Measurements from ENCODE around the gene E2F4.

Gene E2F4

GRCh38 chr16:67201411-67202345 is 9.7 kb downstream of the E2F4 start:
- Histone ChIP-seq H3K27me3 (ENCODE audit: control insufficient read depth in 2 of 2, insufficient read depth in 2 of 2, low read length in 2 of 2) (no peaks in the 10 kb centered on the region), H3K4me3 (ENCODE audit: low read length in 2 of 2) (no peak overlapping the region), H3K9me3 (ENCODE audit: control insufficient read depth in 2 of 2, low read length in 2 of 2) (no peaks in the 10 kb centered on the region), H3K9ac (ENCODE audit: low read depth in 1 of 2, low read length in 2 of 2) (no peak overlapping the region), H3K27ac (ENCODE audit: low read depth in 2 of 2, low read length in 2 of 2) (no peak overlapping the region), H3K4me1 (ENCODE audit: control insufficient read depth in 2 of 2, insufficient read depth in 2 of 2, low read length in 2 of 2) (peaks cover 13 to 17% of the 10 kb centered on the region in 2 donors), H3K36me3 (ENCODE audit: control insufficient read depth in 2 of 2, insufficient read depth in 2 of 2, low read length in 2 of 2) (peaks cover 42 to 43% of the 10 kb centered on the region in 2 donors)

GRCh38 chr16:67202426-67202825 is 10.5 kb downstream of the E2F4 start:
- peaks cover 35 to 36% of the 10 kb centered on the region in 2 donors for H3K36me3 ChIP-seq (ENCODE audit: control insufficient read depth in 2 of 2, insufficient read depth in 2 of 2, low read length in 2 of 2)

DNA sequence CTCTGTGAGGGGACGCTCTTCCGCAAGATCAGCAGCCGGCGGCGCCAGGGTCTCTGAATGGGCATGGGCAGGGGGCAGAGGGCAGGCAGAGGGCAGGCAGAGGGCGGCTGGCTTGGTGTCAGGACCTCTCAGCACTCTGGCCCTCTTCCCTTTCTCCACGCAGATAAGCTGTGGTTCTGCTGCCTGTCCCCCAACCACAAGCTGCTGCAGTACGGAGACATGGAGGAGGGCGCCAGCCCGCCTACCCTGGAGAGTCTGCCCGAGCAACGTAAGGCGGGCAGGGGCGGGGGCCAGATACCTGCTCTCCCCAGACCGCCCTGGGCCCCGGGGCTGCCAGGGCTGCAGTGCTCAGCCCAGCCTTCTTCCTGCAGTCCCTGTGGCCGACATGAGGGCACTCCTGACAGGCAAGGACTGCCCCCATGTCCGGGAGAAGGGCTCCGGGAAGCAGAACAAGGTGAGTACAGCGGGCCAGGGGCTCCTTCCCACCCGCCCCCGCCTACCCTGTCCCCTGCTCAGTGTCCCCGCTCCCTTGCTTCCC is 11.1 kb downstream of the E2F4 start:
- peaks cover 7 to 12% of the 10 kb centered on the region in 2 donors for H3K4me1 ChIP-seq (ENCODE audit: control insufficient read depth in 2 of 2, insufficient read depth in 2 of 2, low read length in 2 of 2)
- no peaks in the 10 kb centered on the region for H3K9me3 ChIP-seq (ENCODE audit: control insufficient read depth in 2 of 2, low read length in 2 of 2)
- H3K9ac ChIP-seq (ENCODE audit: low read depth in 1 of 2, low read length in 2 of 2), result no peak overlapping the region
- peaks cover 29 to 30% of the 10 kb centered on the region in 2 donors for H3K36me3 ChIP-seq (ENCODE audit: control insufficient read depth in 2 of 2, insufficient read depth in 2 of 2, low read length in 2 of 2)
- H3K27me3 ChIP-seq (ENCODE audit: control insufficient read depth in 2 of 2, insufficient read depth in 2 of 2, low read length in 2 of 2), result no peaks in the 10 kb centered on the region
- H3K4me3 ChIP-seq (ENCODE audit: low read length in 2 of 2), result no peak overlapping the region
- no peak overlapping the region for H3K27ac ChIP-seq (ENCODE audit: low read depth in 2 of 2, low read length in 2 of 2)

More at GRCh38 chr16:67202426-67202825, 10.5 kb downstream of the E2F4 start:
- no peaks in the 10 kb centered on the region for H3K27me3 ChIP-seq (ENCODE audit: control insufficient read depth in 2 of 2, insufficient read depth in 2 of 2, low read length in 2 of 2)
- H3K27ac ChIP-seq (ENCODE audit: low read depth in 2 of 2, low read length in 2 of 2), result no peak overlapping the region
- no peak overlapping the region for H3K9ac ChIP-seq (ENCODE audit: low read depth in 1 of 2, low read length in 2 of 2)
- peaks cover 13 to 17% of the 10 kb centered on the region in 2 donors for H3K4me1 ChIP-seq (ENCODE audit: control insufficient read depth in 2 of 2, insufficient read depth in 2 of 2, low read length in 2 of 2)
- H3K4me3 ChIP-seq (ENCODE audit: low read length in 2 of 2), result no peak overlapping the region
- H3K9me3 ChIP-seq (ENCODE audit: control insufficient read depth in 2 of 2, low read length in 2 of 2), result no peaks in the 10 kb centered on the region

GRCh38 chr16:67204076-67204475 is 12.1 kb downstream of the E2F4 start:
- Histone ChIP-seq H3K9me3 (ENCODE audit: control insufficient read depth in 2 of 2, low read length in 2 of 2) (no peaks in the 10 kb centered on the region), H3K4me1 (ENCODE audit: control insufficient read depth in 2 of 2, insufficient read depth in 2 of 2, low read length in 2 of 2) (peaks cover 0 to 4% of the 10 kb centered on the region in 2 donors), H3K36me3 (ENCODE audit: control insufficient read depth in 2 of 2, insufficient read depth in 2 of 2, low read length in 2 of 2) (peaks cover 25 to 28% of the 10 kb centered on the region in 2 donors), H3K9ac (ENCODE audit: low read depth in 1 of 2, low read length in 2 of 2) (no peak overlapping the region), H3K4me3 (ENCODE audit: low read length in 2 of 2) (no peak overlapping the region), H3K27me3 (ENCODE audit: control insufficient read depth in 2 of 2, insufficient read depth in 2 of 2, low read length in 2 of 2) (no peaks in the 10 kb centered on the region), H3K27ac (ENCODE audit: low read depth in 2 of 2, low read length in 2 of 2) (no peak overlapping the region)

DNA sequence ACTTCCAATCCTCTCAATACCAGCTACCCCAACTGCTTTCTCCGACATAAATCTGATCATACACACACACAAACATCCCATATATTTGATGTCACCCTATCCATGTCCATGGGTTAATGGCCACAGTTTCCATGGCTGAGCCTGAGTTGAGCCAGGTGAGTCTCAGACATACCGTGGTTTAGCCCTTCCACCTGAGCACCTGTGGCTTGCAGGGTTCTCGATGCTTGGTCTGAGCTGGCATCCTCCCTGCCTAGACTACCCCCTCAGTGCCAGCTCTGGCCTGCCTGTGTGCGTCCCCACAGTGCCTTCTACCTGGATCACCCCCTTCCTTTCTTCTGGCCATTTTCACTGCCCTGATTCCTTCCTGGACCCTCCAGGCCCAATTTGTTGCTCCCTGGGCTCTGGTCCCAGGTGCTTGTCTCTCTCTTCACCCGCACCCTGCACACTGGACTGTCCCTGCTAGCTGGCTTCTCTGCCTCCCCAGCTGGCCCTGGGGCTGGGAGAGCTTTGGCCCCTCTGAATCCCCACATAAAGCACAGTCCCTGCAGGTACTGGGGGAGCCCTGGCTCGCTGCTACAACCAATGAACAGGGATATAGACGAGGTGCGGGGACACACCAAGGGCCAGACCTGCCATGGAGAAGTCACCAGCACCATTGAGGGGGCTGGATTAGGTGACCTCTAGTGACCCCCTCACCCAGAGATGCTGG is 14.3 kb downstream of the E2F4 start:
- Histone ChIP-seq H3K36me3 (ENCODE audit: control insufficient read depth in 2 of 2, insufficient read depth in 2 of 2, low read length in 2 of 2) (peaks cover 21 to 26% of the 10 kb centered on the region in 2 donors), H3K9ac (ENCODE audit: low read depth in 1 of 2, low read length in 2 of 2) (no peak overlapping the region), H3K9me3 (ENCODE audit: control insufficient read depth in 2 of 2, low read length in 2 of 2) (no peaks in the 10 kb centered on the region), H3K27ac (ENCODE audit: low read depth in 2 of 2, low read length in 2 of 2) (no peak overlapping the region), H3K4me1 (ENCODE audit: control insufficient read depth in 2 of 2, insufficient read depth in 2 of 2, low read length in 2 of 2) (no peaks in the 10 kb centered on the region), H3K4me3 (ENCODE audit: low read length in 2 of 2) (no peak overlapping the region), H3K27me3 (ENCODE audit: control insufficient read depth in 2 of 2, insufficient read depth in 2 of 2, low read length in 2 of 2) (no peaks in the 10 kb centered on the region)

DNA sequence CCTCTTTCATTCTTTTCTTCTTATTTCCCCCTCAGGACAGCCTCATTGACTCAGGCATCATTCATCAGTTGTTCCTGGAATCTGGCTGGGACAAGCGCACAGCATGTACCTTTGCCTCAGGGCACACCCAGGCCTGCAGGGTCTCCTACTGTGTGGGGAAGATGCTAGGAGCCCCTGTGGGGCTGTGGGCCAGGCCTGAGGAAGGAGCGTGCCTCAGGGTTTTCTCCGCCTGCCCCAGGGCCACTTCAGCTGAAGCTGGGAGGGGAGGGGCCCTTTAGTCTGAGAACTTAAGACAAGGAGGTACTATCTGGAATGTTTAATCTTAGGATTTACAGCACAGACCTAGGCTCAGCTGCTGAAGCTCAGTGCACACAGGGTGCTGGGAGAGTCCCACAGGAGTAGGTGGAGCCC is 14.9 kb downstream of the E2F4 start:
- no peaks in the 10 kb centered on the region for H3K4me1 ChIP-seq (ENCODE audit: control insufficient read depth in 2 of 2, insufficient read depth in 2 of 2, low read length in 2 of 2)
- no peak overlapping the region for H3K27ac ChIP-seq (ENCODE audit: low read depth in 2 of 2, low read length in 2 of 2)
- peaks cover 16 to 21% of the 10 kb centered on the region in 2 donors for H3K36me3 ChIP-seq (ENCODE audit: control insufficient read depth in 2 of 2, insufficient read depth in 2 of 2, low read length in 2 of 2)
- no peaks in the 10 kb centered on the region for H3K27me3 ChIP-seq (ENCODE audit: control insufficient read depth in 2 of 2, insufficient read depth in 2 of 2, low read length in 2 of 2)
- no peak overlapping the region for H3K9ac ChIP-seq (ENCODE audit: low read depth in 1 of 2, low read length in 2 of 2)
- no peak overlapping the region for H3K4me3 ChIP-seq (ENCODE audit: low read length in 2 of 2)
- H3K9me3 ChIP-seq (ENCODE audit: control insufficient read depth in 2 of 2, low read length in 2 of 2), result no peaks in the 10 kb centered on the region

GRCh38 chr16:67207249-67208091 is 15.5 kb downstream of the E2F4 start:
- Histone ChIP-seq H3K4me1 (ENCODE audit: control insufficient read depth in 2 of 2, insufficient read depth in 2 of 2, low read length in 2 of 2) (no peaks in the 10 kb centered on the region), H3K9ac (ENCODE audit: low read depth in 1 of 2, low read length in 2 of 2) (no peak overlapping the region), H3K4me3 (ENCODE audit: low read length in 2 of 2) (no peak overlapping the region), H3K27ac (ENCODE audit: low read depth in 2 of 2, low read length in 2 of 2) (no peak overlapping the region), H3K36me3 (ENCODE audit: control insufficient read depth in 2 of 2, insufficient read depth in 2 of 2, low read length in 2 of 2) (peaks cover 10 to 15% of the 10 kb centered on the region in 2 donors), H3K9me3 (ENCODE audit: control insufficient read depth in 2 of 2, low read length in 2 of 2) (no peaks in the 10 kb centered on the region), H3K27me3 (ENCODE audit: control insufficient read depth in 2 of 2, insufficient read depth in 2 of 2, low read length in 2 of 2) (no peaks in the 10 kb centered on the region)

- H3K27me3 ChIP-seq (ENCODE audit: control insufficient read depth in 2 of 2, insufficient read depth in 2 of 2, low read length in 2 of 2), result no peaks in the 10 kb centered on the region
- peaks cover 2 to 6% of the 10 kb centered on the region in 2 donors for H3K36me3 ChIP-seq (ENCODE audit: control insufficient read depth in 2 of 2, insufficient read depth in 2 of 2, low read length in 2 of 2)
- no peak overlapping the region for H3K9ac ChIP-seq (ENCODE audit: low read depth in 1 of 2, low read length in 2 of 2)
- H3K27ac ChIP-seq (ENCODE audit: low read depth in 2 of 2, low read length in 2 of 2), result no peak overlapping the region
- H3K4me1 ChIP-seq (ENCODE audit: control insufficient read depth in 2 of 2, insufficient read depth in 2 of 2, low read length in 2 of 2), result no peaks in the 10 kb centered on the region
- H3K9me3 ChIP-seq (ENCODE audit: control insufficient read depth in 2 of 2, low read length in 2 of 2), result no peaks in the 10 kb centered on the region
- no peak overlapping the region for H3K4me3 ChIP-seq (ENCODE audit: low read length in 2 of 2)
Measured at GRCh38 chr16:67208154-67208896, 16.4 kb downstream of the E2F4 start.

DNA sequence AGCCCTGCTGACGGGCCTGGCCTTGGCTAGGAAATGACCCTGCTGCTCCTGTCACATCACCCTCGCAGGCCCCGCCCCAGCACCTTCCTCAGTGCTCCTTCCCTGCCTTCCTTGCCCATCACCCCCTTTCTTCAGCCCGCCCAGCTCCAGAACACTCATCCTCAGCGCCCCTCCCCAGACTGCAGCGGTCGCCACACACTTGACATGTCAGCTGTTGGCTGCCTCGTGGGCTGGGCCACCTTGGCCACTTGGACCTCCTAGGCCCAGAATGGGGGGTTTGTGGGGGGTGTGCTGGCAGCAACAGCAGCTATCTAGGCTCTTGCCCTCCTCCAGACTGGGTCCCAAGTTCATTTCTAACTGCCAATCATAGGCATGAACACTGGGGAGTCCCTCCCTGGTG is 17.6 kb downstream of the E2F4 start:
- no peak overlapping the region for H3K9ac ChIP-seq (ENCODE audit: low read depth in 1 of 2, low read length in 2 of 2)

More for the DNA sequence above, 17.6 kb downstream of the E2F4 start:
- H3K9me3 ChIP-seq (ENCODE audit: control insufficient read depth in 2 of 2, low read length in 2 of 2), result no peaks in the 10 kb centered on the region
- peaks cover 0 to 2% of the 10 kb centered on the region in 2 donors for H3K4me1 ChIP-seq (ENCODE audit: control insufficient read depth in 2 of 2, insufficient read depth in 2 of 2, low read length in 2 of 2)
- no peak overlapping the region for H3K27ac ChIP-seq (ENCODE audit: low read depth in 2 of 2, low read length in 2 of 2)
- H3K27me3 ChIP-seq (ENCODE audit: control insufficient read depth in 2 of 2, insufficient read depth in 2 of 2, low read length in 2 of 2), result no peaks in the 10 kb centered on the region
- H3K4me3 ChIP-seq (ENCODE audit: low read length in 2 of 2), result no peak overlapping the region
- no peaks in the 10 kb centered on the region for H3K36me3 ChIP-seq (ENCODE audit: control insufficient read depth in 2 of 2, insufficient read depth in 2 of 2, low read length in 2 of 2)

All from mucosa of rectum (tissue), 2 donors.